ENCODE results near the gene SDF4. TPM values are rescaled to one million over a fixed set of nuclear protein-coding genes. Genes with fewer than 3 reads are reported as not detected.

Gene SDF4
- total RNA-seq, 4 donors from 2014 or later = 51.0 to 94.2 (median 79.4) TPM

DNA sequence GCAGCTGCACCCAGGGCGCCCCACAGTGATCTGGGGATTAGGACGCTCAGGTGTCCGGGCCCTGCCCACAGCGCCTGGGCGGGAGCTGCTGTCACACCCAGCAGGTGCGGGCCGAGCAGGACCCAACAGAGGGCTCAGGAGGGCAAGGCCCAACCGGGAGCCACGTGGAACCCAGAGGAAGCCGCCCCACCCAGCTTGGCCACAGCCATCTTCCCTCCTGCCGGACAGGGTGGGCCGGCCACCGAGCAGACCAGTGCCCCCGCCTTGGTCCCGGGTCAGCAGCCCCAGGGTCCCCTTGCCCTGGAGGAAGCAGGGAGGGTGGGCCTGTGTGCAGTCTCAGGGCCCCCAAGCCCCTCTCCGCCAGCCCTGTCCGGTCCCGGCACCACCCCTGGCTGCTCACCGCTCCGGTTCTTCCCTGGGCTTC, 64.4 kb downstream of the SDF4 start:
- H3K4me3 ChIP-seq = no peak overlapping the region
- no peak overlapping the region for H3K27ac ChIP-seq
- in situ Hi-C loops (cut with MboI; ENCODE audit: low sequenced_read_pairs in 4 of 4) = no loop called here
- intact Hi-C loops (cut with DNase I; ENCODE audit: low total_unique reads) = no loop called here
- no peak for TF ChIP-seq POLR2A (IDR thresholded peaks at IDR 0.05)
- TF ChIP-seq, protein P1, sequence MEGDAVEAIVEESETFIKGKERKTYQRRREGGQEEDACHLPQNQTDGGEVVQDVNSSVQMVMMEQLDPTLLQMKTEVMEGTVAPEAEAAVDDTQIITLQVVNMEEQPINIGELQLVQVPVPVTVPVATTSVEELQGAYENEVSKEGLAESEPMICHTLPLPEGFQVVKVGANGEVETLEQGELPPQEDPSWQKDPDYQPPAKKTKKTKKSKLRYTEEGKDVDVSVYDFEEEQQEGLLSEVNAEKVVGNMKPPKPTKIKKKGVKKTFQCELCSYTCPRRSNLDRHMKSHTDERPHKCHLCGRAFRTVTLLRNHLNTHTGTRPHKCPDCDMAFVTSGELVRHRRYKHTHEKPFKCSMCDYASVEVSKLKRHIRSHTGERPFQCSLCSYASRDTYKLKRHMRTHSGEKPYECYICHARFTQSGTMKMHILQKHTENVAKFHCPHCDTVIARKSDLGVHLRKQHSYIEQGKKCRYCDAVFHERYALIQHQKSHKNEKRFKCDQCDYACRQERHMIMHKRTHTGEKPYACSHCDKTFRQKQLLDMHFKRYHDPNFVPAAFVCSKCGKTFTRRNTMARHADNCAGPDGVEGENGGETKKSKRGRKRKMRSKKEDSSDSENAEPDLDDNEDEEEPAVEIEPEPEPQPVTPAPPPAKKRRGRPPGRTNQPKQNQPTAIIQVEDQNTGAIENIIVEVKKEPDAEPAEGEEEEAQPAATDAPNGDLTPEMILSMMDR (IDR thresholded peaks at IDR 0.05 in 4 of 5, conservative IDR thresholded peaks at IDR 0.05 in 1 of 5) = no peak
- H3K4me1 ChIP-seq = peaks cover 4 to 13% of the 10 kb centered on the region in 2 donors
- H3K36me3 ChIP-seq = no peaks in the 10 kb centered on the region
- no peaks in the 10 kb centered on the region for H3K9me3 ChIP-seq
- peaks cover 8 to 47% (median 18%) of the 10 kb centered on the region in 3 donors for H3K27me3 ChIP-seq
- DNase-seq = no peak
- no peak for ATAC-seq

MicroRNAs within 50 kb of the gene (microRNA counts, 767-probe panel; counts per million panel counts)
- 356 to 448 counts per million in 2 donors for microRNA hsa-miR-200a-3p
- 356 to 448 counts per million in 2 donors for microRNA hsa-miR-200b-3p
- 356 to 448 counts per million in 2 donors for microRNA hsa-miR-429

Small RNA genes lying within 50 kb of the gene (microRNA-seq; reads per million reads assigned to microRNA genes)
- gene MIR200A (ENCODE audit: borderline replicate concordance in 2 of 2) = 2.4 to 2.6 reads per million in 2 donors
- gene MIR200B (ENCODE audit: borderline replicate concordance in 2 of 2) = 17.1 to 17.7 reads per million in 2 donors
- 0 to 0.85 reads per million in 2 donors for gene MIR429 (ENCODE audit: borderline replicate concordance in 2 of 2)

Other genes with a start within 250 kb of the SDF4 start
- gene PERM1, start 249.9 kb downstream of the SDF4 start, total RNA-seq = 100 to 1,000 TPM in 2 of 4 donors, 10 to 100 TPM in 2; 38.9 to 218 (median 98.8) TPM
- 10 to 100 TPM in 2 of 4 donors, 1 to 10 TPM in 2; 6.4 to 17.4 (median 9.5) TPM for gene HES4, start 231.9 kb downstream of the SDF4 start, total RNA-seq
- gene ISG15, start 218.5 kb downstream of the SDF4 start, total RNA-seq = 10 to 100 TPM in 2 of 4 donors, 1 to 10 TPM in 2; 4.3 to 37.6 (median 10.2) TPM
- gene AGRN, start 211.9 kb downstream of the SDF4 start, total RNA-seq = 1 to 10 TPM; 2.0 to 3.8 (median 3.1) TPM
- not detected for gene RNF223, start 157.7 kb downstream of the SDF4 start, total RNA-seq
- 1 to 10 TPM; 2.8 to 6.4 (median 5.3) TPM for gene C1orf159, start 115.9 kb downstream of the SDF4 start, total RNA-seq
- under 1 TPM in 2 of 4 donors, not detected in 2; 0.13 to 0.16 TPM for gene TTLL10, start 58.1 kb downstream of the SDF4 start, total RNA-seq
- gene TNFRSF18, start 25.4 kb downstream of the SDF4 start, total RNA-seq = not detected
- gene TNFRSF4, start 17.8 kb downstream of the SDF4 start, total RNA-seq = 1 to 10 TPM in 1 of 4 donors, under 1 TPM in 2, not detected in 1; 0.42 to 2.1 (median 0.46) TPM
- 10 to 100 TPM in 3 of 4 donors, 1 to 10 TPM in 1; 8.5 to 32.8 (median 20.6) TPM for gene B3GALT6, start 236 bp upstream of the SDF4 start, total RNA-seq
- 1 to 10 TPM in 1 of 4 donors, not detected in 3; 2.7 TPM for gene C1QTNF12, start 14.7 kb upstream of the SDF4 start, total RNA-seq
- 10 to 100 TPM; 31.3 to 42.3 (median 38.3) TPM for gene UBE2J2, start 41.9 kb upstream of the SDF4 start, total RNA-seq
- gene SCNN1D, start 48.4 kb upstream of the SDF4 start, total RNA-seq = under 1 TPM in 3 of 4 donors, not detected in 1; 0.19 to 0.91 (median 0.66) TPM
- gene ACAP3, start 75.9 kb upstream of the SDF4 start, total RNA-seq = 10 to 100 TPM; 18.4 to 31.9 (median 25.8) TPM
- gene PUSL1, start 76.6 kb upstream of the SDF4 start, total RNA-seq = 10 to 100 TPM in 2 of 4 donors, 1 to 10 TPM in 2; 6.2 to 13.1 (median 9.5) TPM
- gene INTS11, start 92.7 kb upstream of the SDF4 start, total RNA-seq = 10 to 100 TPM; 74.0 to 94.4 (median 84.7) TPM
- 10 to 100 TPM; 22.7 to 64.9 (median 34.0) TPM for gene CPTP, start 92.8 kb upstream of the SDF4 start, total RNA-seq
- under 1 TPM in 2 of 4 donors, not detected in 2; 0.20 to 0.44 TPM for gene TAS1R3, start 99.3 kb upstream of the SDF4 start, total RNA-seq
- gene DVL1, start 117.4 kb upstream of the SDF4 start, total RNA-seq = 100 to 1,000 TPM; 196 to 311 (median 258) TPM
- gene MXRA8, start 126.6 kb upstream of the SDF4 start, total RNA-seq = 10 to 100 TPM; 13.9 to 41.9 (median 34.2) TPM
- gene AURKAIP1, start 143.2 kb upstream of the SDF4 start, total RNA-seq = 100 to 1,000 TPM; 165 to 450 (median 234) TPM
- 10 to 100 TPM; 35.0 to 91.1 (median 43.7) TPM for gene CCNL2, start 167.3 kb upstream of the SDF4 start, total RNA-seq
- 100 to 1,000 TPM; 167 to 260 (median 203) TPM for gene MRPL20, start 175.3 kb upstream of the SDF4 start, total RNA-seq
- gene ANKRD65, start 189.3 kb upstream of the SDF4 start, total RNA-seq = 1 to 10 TPM in 3 of 4 donors, under 1 TPM in 1; 0.16 to 1.8 (median 1.3) TPM
- 1 to 10 TPM; 2.1 to 8.3 (median 6.0) TPM for gene VWA1, start 203.7 kb upstream of the SDF4 start, total RNA-seq
- under 1 TPM in 1 of 4 donors, not detected in 3; 0.07 TPM for gene ATAD3C, start 217.7 kb upstream of the SDF4 start, total RNA-seq
- gene ATAD3B, start 239.8 kb upstream of the SDF4 start, total RNA-seq = 1 to 10 TPM; 3.5 to 7.1 (median 5.9) TPM

All from gastrocnemius medialis (tissue), 4 donors.